OCI-LY1 (cell line): ENCODE measurements around the gene TSPAN6.

ENCODE experiments used
- CTCF ChIP-seq: fragments of 200-600 bp; sonication (generic), shearing (Covaris generic); IDR thresholded peaks from 2 replicates; pipeline ENCODE4 v1.5.1; 2017; ENCODE audit warnings: mild to moderate bottlenecking, antibody characterized with exemption, low read length, moderate library complexity, mixed read lengths
- EZH2 ChIP-seq: fragments of 200-600 bp; sonication (generic), shearing (Covaris generic); IDR thresholded peaks from 2 replicates; pipeline ENCODE4 v1.8.0; 2017; ENCODE audit warnings: borderline replicate concordance, mixed run types, mild to moderate bottlenecking, antibody characterized with exemption, low read length, moderate library complexity, mixed read lengths

- TF ChIP-seq CTCF (no peak), EZH2 (no peak)
Observed at GRCh38 chrX:100599456-100599855, 37.1 kb downstream of the TSPAN6 start.
